ENCODE results near the gene BCL7C. TPM values are rescaled to one million over a fixed set of nuclear protein-coding genes. Genes with fewer than 3 reads are reported as not detected.
A peak's percentile ranks its signal among the peaks of the same experiment; 100 is the strongest.

The BCL7C gene
- total and polyA plus RNA-seq, 2 of the 13 experiments (the other 11 are each of a cell fraction or from before 2014, with no cell fraction given) = 17.7 to 33.8 TPM

- no peak for TF ChIP-seq ZNF407 (CRISPR knock-in tag; IDR thresholded peaks at IDR 0.05; ENCODE audit: not compliant biosample characterization)
- TF ChIP-seq PAWR (CRISPR knock-in tag; IDR thresholded peaks at IDR 0.05; ENCODE audit: borderline replicate concordance) = no peak
- no peak for TF ChIP-seq ZNF382 (CRISPR knock-in tag; IDR thresholded peaks at IDR 0.05; ENCODE audit: borderline replicate concordance)
- TF ChIP-seq ZNF512 (CRISPR knock-in tag; IDR thresholded peaks at IDR 0.05) = no peak
- no peak for TF ChIP-seq SRSF4 (IDR thresholded peaks at IDR 0.05; ENCODE audit: low read depth, low read length, poor library complexity, severe bottlenecking)
- peak; percentile 37 for TF ChIP-seq ZNF501 (CRISPR knock-in tag; IDR thresholded peaks at IDR 0.05)
- TF ChIP-seq THAP11 (CRISPR knock-in tag; IDR thresholded peaks at IDR 0.05) = peak; percentile 95
- TF ChIP-seq EED (CRISPR knock-in tag; IDR thresholded peaks at IDR 0.05) = no peak
- no peak for TF ChIP-seq TBX3 (IDR thresholded peaks at IDR 0.05; ENCODE audit: borderline replicate concordance)
- TF ChIP-seq KLF16 (CRISPR knock-in tag; IDR thresholded peaks at IDR 0.05) = no peak
- TF ChIP-seq ZSCAN30 (CRISPR knock-in tag; IDR thresholded peaks at IDR 0.05) = no peak
- 0 out of 2 replicates have a peak, but pooled peaks have one; percentile 18 for TF ChIP-seq CEBPB (IDR thresholded peaks at IDR 0.05; ENCODE audit: borderline replicate concordance, low read depth, low read length)
- no peak for TF ChIP-seq ZNF17 (CRISPR knock-in tag; IDR thresholded peaks at IDR 0.05)
- TF ChIP-seq ZC3H13 (CRISPR knock-in tag; IDR thresholded peaks at IDR 0.05) = peak; percentile 93; the same call in 1 of the 2 replicates
- TF ChIP-seq KAT8 (CRISPR knock-in tag; IDR thresholded peaks at IDR 0.05) = peak; percentile 85
- TF ChIP-seq SPEN (CRISPR knock-in tag; IDR thresholded peaks at IDR 0.05; ENCODE audit: low read depth) = peak; percentile 61
- no peak for TF ChIP-seq CAMTA2 (CRISPR knock-in tag; IDR thresholded peaks at IDR 0.05; ENCODE audit: borderline replicate concordance)
- TF ChIP-seq ZNF790 (CRISPR knock-in tag; IDR thresholded peaks at IDR 0.05; ENCODE audit: borderline replicate concordance) = peak; percentile 47; the same call in 1 of the 2 replicates
These were observed 28.6 kb upstream of the BCL7C start (continued) for GRCh38 chr16:30922420-30922959.

Measured in HepG2 (cell line).